Measurements from ENCODE around the gene FAM181A.

The FAM181A gene

GRCh38 chr14:93950948-93951634 lies 23.9 kb downstream of the FAM181A start:
- DNase-seq (ENCODE audit: low spot score): no peak

- no peak for DNase-seq (ENCODE audit: low spot score)
Measured at GRCh38 chr14:93951635-93952540, 24.7 kb downstream of the FAM181A start.

GRCh38 chr14:93952829-93953228 lies 25.7 kb downstream of the FAM181A start:
- no peak for DNase-seq (ENCODE audit: low spot score)

- DNase-seq (ENCODE audit: low spot score): no peak
Measured at GRCh38 chr14:93953263-93953662, 26.1 kb downstream of the FAM181A start.

- no peak for DNase-seq (ENCODE audit: low spot score)
Measured at GRCh38 chr14:93953739-93954515, 26.8 kb downstream of the FAM181A start.

GRCh38 chr14:93954516-93954830 lies 27.3 kb downstream of the FAM181A start:
- DNase-seq (ENCODE audit: low spot score): no peak

GRCh38 chr14:93954900-93955849 lies 28.0 kb downstream of the FAM181A start:
- DNase-seq (ENCODE audit: low spot score): no peak

- DNase-seq (ENCODE audit: low spot score): no peak
Measured at GRCh38 chr14:93955850-93956481, 28.8 kb downstream of the FAM181A start.

- no peak for DNase-seq (ENCODE audit: low spot score)
Measured at GRCh38 chr14:93956514-93957332, 29.6 kb downstream of the FAM181A start.

- no peak for DNase-seq (ENCODE audit: low spot score)
Measured at GRCh38 chr14:93957333-93957710, 30.2 kb downstream of the FAM181A start.

GRCh38 chr14:93957751-93958566 lies 30.8 kb downstream of the FAM181A start:
- DNase-seq (ENCODE audit: low spot score): no peak

- no peak for DNase-seq (ENCODE audit: low spot score)
Measured at GRCh38 chr14:93958567-93959238, 31.6 kb downstream of the FAM181A start.

GRCh38 chr14:93959239-93960107 lies 32.3 kb downstream of the FAM181A start:
- DNase-seq (ENCODE audit: low spot score): no peak

GRCh38 chr14:93960108-93960475 lies 32.9 kb downstream of the FAM181A start:
- DNase-seq (ENCODE audit: low spot score): no peak

GRCh38 chr14:93960774-93961438 lies 33.8 kb downstream of the FAM181A start:
- DNase-seq (ENCODE audit: low spot score): no peak

- no peak for DNase-seq (ENCODE audit: low spot score)
Measured at GRCh38 chr14:93961620-93962019, 34.5 kb downstream of the FAM181A start.

Measured in ecto neural progenitor cell (in vitro differentiated cells).